H1 (cell line): ENCODE data around the gene PXDN. TPM values are rescaled to one million over a fixed set of nuclear protein-coding genes. Genes with fewer than 3 reads are reported as not detected.

Experiments
- CTCF ChIA-PET: fragments of 300-600 bp; sonication (Branson Sonifier 250); formaldehyde crosslinking; loops from one replicate; lab custom pipeline; 2021; ENCODE audit not compliant: partially characterized antibody; lab: Charles Lee
- POLR2A ChIA-PET: fragments of 300-600 bp; sonication (Branson Sonifier 250); formaldehyde crosslinking; loops from one replicate; lab custom pipeline; 2021; ENCODE audit warnings: inconsistent platforms; ENCODE audit not compliant: partially characterized antibody; lab: Charles Lee
- DNase-seq, 2 experiments: peaks; one replicate each; pipeline versions ENCODE4 v3.0.0 to v3.0.0-alpha.2; 2010 to 2022; ENCODE audit warnings: low spot score in 2 of 2, low read depth in 1 of 2, mixed read lengths in 1 of 2
- FAIRE-seq: peaks from 2 replicates; lab custom pipeline; 2011; peaks lifted over from hg19 to GRCh38; lab: Jason Lieb, UNC
- H2AFZ ChIP-seq: 2 replicates; pipeline ENCODE4 v1.8.1; 2012; ENCODE audit warnings: low read length, inconsistent platforms
- H2AK5ac ChIP-seq: 2 replicates; pipeline ENCODE4 v1.6.1; 2013; ENCODE audit warnings: low read depth, low read length
- H2BK120ac ChIP-seq: replicated peaks from 2 replicates; pipeline ENCODE3; 2013; ENCODE audit warnings: low read depth, low read length, inconsistent platforms
- H2BK12ac ChIP-seq: 2 replicates; pipeline ENCODE4 v1.6.1; 2013; ENCODE audit warnings: low read depth, low read length
- H2BK15ac ChIP-seq: 2 replicates; pipeline ENCODE4 v1.6.1; 2013; ENCODE audit warnings: low read length
- H2BK20ac ChIP-seq: 2 replicates; pipeline ENCODE4 v1.6.1; 2013; ENCODE audit warnings: low read length
- H2BK5ac ChIP-seq: 2 replicates; pipeline ENCODE4 v1.6.1; 2013; ENCODE audit warnings: low read depth, low read length
- H3K14ac ChIP-seq: 2 replicates; pipeline ENCODE4 v1.6.1; 2013; ENCODE audit warnings: inconsistent platforms; ENCODE audit not compliant: insufficient read length
- H3K18ac ChIP-seq: 2 replicates; pipeline ENCODE4 v1.6.1; 2013; ENCODE audit warnings: low read length; ENCODE audit errors: extremely low read depth
- H3K23ac ChIP-seq: 2 replicates; pipeline ENCODE4 v1.6.1; 2013; ENCODE audit warnings: inconsistent platforms; ENCODE audit not compliant: insufficient read length
- H3K23me2 ChIP-seq: 2 replicates; pipeline ENCODE4 v1.6.1; 2013; ENCODE audit warnings: low read depth, low read length
- H3K27ac ChIP-seq: 2 replicates; pipeline ENCODE4 v1.6.1; 2011; ENCODE audit warnings: low read depth, low read length, inconsistent platforms
- H3K27me3 ChIP-seq, 4 experiments: replicated peaks in 1 of 4; 1 replicate in 1 of 4; 2 replicates in 3 of 4; pipeline versions ENCODE4 v1.6.1 to v1.8.1; 2011 to 2013; ENCODE audit warnings: low read length in 3 of 4, mild to moderate bottlenecking in 3 of 4, inconsistent platforms in 2 of 4, mixed read lengths in 2 of 4, moderate library complexity in 1 of 4; ENCODE audit not compliant: control insufficient read depth in 3 of 4, insufficient read depth in 3 of 4; ENCODE audit errors: extremely low read depth in 1 of 4
- H3K36me3 ChIP-seq, 4 experiments: 2 replicates each; pipeline versions ENCODE4 v1.6.1 to v1.8.1; 2011 to 2013; ENCODE audit warnings: mild to moderate bottlenecking in 4 of 4, low read length in 3 of 4, moderate library complexity in 2 of 4, control low read depth in 1 of 4, inconsistent platforms in 1 of 4; ENCODE audit not compliant: insufficient read depth in 4 of 4, control insufficient read depth in 2 of 4
- H3K4ac ChIP-seq: replicated peaks from 2 replicates; pipeline ENCODE3; 2013; ENCODE audit warnings: low read length, low read depth, mixed read lengths, inconsistent platforms; ENCODE audit not compliant: insufficient read length
- H3K4me1 ChIP-seq, 4 experiments: replicated peaks in 1 of 4; 1 replicate in 1 of 4; 2 replicates in 3 of 4; pipeline versions ENCODE4 v1.6.1 to v1.8.1; 2011 to 2013; ENCODE audit warnings: low read length in 3 of 4, inconsistent platforms in 2 of 4, mixed read lengths in 1 of 4; ENCODE audit not compliant: insufficient read depth in 4 of 4, control insufficient read depth in 3 of 4
- H3K4me2 ChIP-seq, 2 experiments: 2 replicates each; pipeline versions ENCODE4 v1.6.1 to v1.8.1; 2011 to 2013; ENCODE audit warnings: low read depth in 2 of 2, low read length in 2 of 2, control low read depth in 1 of 2, inconsistent platforms in 1 of 2, mild to moderate bottlenecking in 1 of 2; ENCODE audit not compliant: insufficient read depth in 1 of 2
- H3K4me3 ChIP-seq, 4 experiments: fragments of 200-600, 300-600 bp in 1 of 4; sonication (generic), shearing (Covaris generic), sonication (Bioruptor Twin) in 1 of 4; 2 replicates each; pipeline versions ENCODE4 v1.5.1 to v1.8.1; 2011 to 2016; ENCODE audit warnings: low read length in 4 of 4, low read depth in 3 of 4, control low read depth in 2 of 4, inconsistent platforms in 2 of 4, mild to moderate bottlenecking in 2 of 4, mixed read lengths in 1 of 4, moderate library complexity in 1 of 4; ENCODE audit not compliant: insufficient read depth in 2 of 4; ENCODE audit errors: extremely low read depth in 1 of 4
- H3K56ac ChIP-seq: replicated peaks from 2 replicates; pipeline ENCODE3; 2013; ENCODE audit warnings: low read depth, mild to moderate bottlenecking, mixed read lengths, low read length, inconsistent platforms; ENCODE audit not compliant: insufficient read length
- H3K79me1 ChIP-seq: 2 replicates; pipeline ENCODE4 v1.6.1; 2013; ENCODE audit warnings: low read depth, low read length, control low read depth
- H3K79me2 ChIP-seq, 2 experiments: 2 replicates each; pipeline versions ENCODE4 v1.6.1 to v1.8.1; 2012 to 2013; ENCODE audit warnings: low read length in 2 of 2, mild to moderate bottlenecking in 2 of 2, inconsistent platforms in 1 of 2; ENCODE audit not compliant: insufficient read depth in 2 of 2, control insufficient read depth in 1 of 2
- H3K9ac ChIP-seq, 4 experiments: replicated peaks in 1 of 4; 1 replicate in 1 of 4; 2 replicates in 3 of 4; pipeline versions ENCODE4 v1.6.1 to v1.8.1; 2011 to 2013; ENCODE audit warnings: low read depth in 3 of 4, low read length in 3 of 4, control low read depth in 2 of 4, mild to moderate bottlenecking in 2 of 4, moderate library complexity in 2 of 4, inconsistent platforms in 1 of 4; ENCODE audit errors: extremely low read depth in 1 of 4
- H3K9me3 ChIP-seq, 2 experiments: 2 replicates each; pipeline versions ENCODE4 v1.6.1 to v1.8.1; 2012 to 2013; ENCODE audit warnings: mild to moderate bottlenecking in 2 of 2, moderate library complexity in 2 of 2, control low read depth in 1 of 2, inconsistent platforms in 1 of 2, low read depth in 1 of 2, low read length in 1 of 2, mixed read lengths in 1 of 2; ENCODE audit not compliant: insufficient read depth in 2 of 2
- H4K20me1 ChIP-seq, 2 experiments: replicated peaks in 1 of 2; 2 replicates each; pipeline versions ENCODE3 to v1.8.1; 2011 to 2013; ENCODE audit warnings: inconsistent platforms in 2 of 2, low read length in 2 of 2, mild to moderate bottlenecking in 1 of 2; ENCODE audit not compliant: insufficient read depth in 2 of 2, control insufficient read depth in 1 of 2
- H4K5ac ChIP-seq: 2 replicates; pipeline ENCODE4 v1.6.1; 2013; ENCODE audit warnings: low read length, low read depth, mixed read lengths, inconsistent platforms; ENCODE audit not compliant: insufficient read length
- H4K8ac ChIP-seq: 2 replicates; pipeline ENCODE4 v1.8.0; 2013; ENCODE audit warnings: mild to moderate bottlenecking, moderate library complexity, low read length, inconsistent platforms; ENCODE audit not compliant: insufficient read depth; ENCODE audit errors: extremely low read depth
- H4K91ac ChIP-seq: replicated peaks from 2 replicates; pipeline ENCODE3; 2013; ENCODE audit warnings: low read length, mixed read lengths, inconsistent platforms; ENCODE audit not compliant: insufficient read length
- ATF3 ChIP-seq: IDR thresholded peaks from 2 replicates; pipeline ENCODE4 v1.6.1; 2011; ENCODE audit warnings: low read depth, mild to moderate bottlenecking, low read length; ENCODE audit not compliant: insufficient read depth
- BRCA1 ChIP-seq: IDR thresholded peaks from 2 replicates; pipeline ENCODE4 v1.6.1; 2012; ENCODE audit warnings: low read depth, low read length, improper control_type of control experiment
- JUND ChIP-seq: IDR thresholded peaks from 2 replicates; pipeline ENCODE4 v1.6.1; 2011; ENCODE audit warnings: mild to moderate bottlenecking, improper control_type of control experiment, low read length
- RAD21 ChIP-seq, 2 experiments: IDR thresholded peaks in 1 of 2; conservative IDR thresholded peaks in 1 of 2; 2 replicates each; pipeline ENCODE4 v1.6.1; 2011; ENCODE audit warnings: low read depth in 2 of 2, low read length in 2 of 2, improper control_type of control experiment in 1 of 2, inconsistent platforms in 1 of 2, mild to moderate bottlenecking in 1 of 2, moderate library complexity in 1 of 2
- RFX5 ChIP-seq: IDR thresholded peaks from 2 replicates; pipeline ENCODE4 v1.6.1; 2011; ENCODE audit warnings: low read depth, low read length, improper control_type of control experiment, borderline replicate concordance
- SIX5 ChIP-seq: IDR thresholded peaks from 2 replicates; pipeline ENCODE4 v1.6.1; 2011; ENCODE audit warnings: mild to moderate bottlenecking, low read depth, low read length
- WGBS, 2 experiments: shearing (Covaris generic) in 1 of 2; methylation state at CpG; one replicate each; pipeline versions ENCODE4 v1.1.6 to v1.1.7; 2013 to 2015; ENCODE audit warnings: low lambda C conversion rate in 2 of 2, mixed read lengths in 2 of 2, inconsistent platforms in 1 of 2, low coverage in 1 of 2, missing lambda C conversion rate in 1 of 2; ENCODE audit not compliant: insufficient replicate concordance in 2 of 2, insufficient coverage in 1 of 2, insufficient read length in 1 of 2; ENCODE audit errors: extremely low coverage in 1 of 2, missing lambda C conversion rate in 1 of 2; 5-methylcytosine and 5-hydroxymethylcytosine counted together
- polyA plus RNA-seq, 7 experiments: library from polyadenylated mRNA; depleted of rRNA in 3 of 7; stranded (reverse) in 5 of 7; unstranded in 2 of 7; fragments of >200 nt in 5 of 7; fragments of 200-250 nt in 2 of 7; gene quantifications; 1 replicate in 5 of 7; 2 replicates in 1 of 7; 4 replicates in 1 of 7; pipeline versions ENCODE4 v1.2.1 to v1.2.3, GENCODE V29; 2011 to 2013; ENCODE audit warnings: missing spikeins in 2 of 7, mixed read lengths in 2 of 7
- total RNA-seq: library from RNA; stranded (reverse); fragmentation: NEBNext Ultra II Directional; extraction: Animal tissue kit (Norgen Biotek cat#: 25700); gene quantifications from 2 replicates; pipeline ENCODE4 v1.2.1, GENCODE V29; 2021
- TF ChIP-seq, protein P1 (sequence below): IDR thresholded peaks from 2 replicates; pipeline ENCODE4 v1.6.1; 2012; ENCODE audit warnings: inconsistent platforms

PXDN gene
- total and polyA plus RNA-seq, 2 of the 8 experiments (the other 6 are each of a cell fraction or from before 2014, with no cell fraction given), result 104 to 141 TPM

- WGBS, 2 experiments, result 50% methylated on average over 1 of the region's 3 CpGs; no CpG with 5 or more reads in 1 of the 2 experiments
- CTCF ChIA-PET, result interaction anchor here (2.5 kb wide), 1 partner anchor 17 kb away, joined by 8 read pairs; no protein-coding TSS in a partner anchor
Measured at GRCh38 chr2:1618974-1619373, 125.3 kb downstream of the PXDN start.

More at GRCh38 chr2:1618974-1619373, 125.3 kb downstream of the PXDN start:
- no peak overlapping the region for H3K9ac ChIP-seq
- no peak overlapping the region for H4K5ac ChIP-seq
- DNase-seq (no peak), FAIRE-seq (no peak)
- no peak overlapping the region; the same call in 1 of the 2 replicates for H3K27ac ChIP-seq
- no peak overlapping the region for H3K56ac ChIP-seq
- H3K36me3 ChIP-seq, result peaks cover 0 to 6% (median 0%) of the 10 kb centered on the region in 4 experiments; a peak in 4 of 8 replicates
- H3K4ac ChIP-seq, result no peak overlapping the region
- H3K4me2 ChIP-seq, result no peak overlapping the region
- no peak overlapping the region for H4K8ac ChIP-seq
- H3K14ac ChIP-seq, result no peak overlapping the region
- 0 out of 2 replicates have a peak overlapping the region, but pooled peaks have one; percentile 97 for H2BK12ac ChIP-seq
- peaks cover 0 to 6% of the 10 kb centered on the region in 2 experiments; a peak in 1 of 4 replicates for H3K79me2 ChIP-seq
- no peaks in the 10 kb centered on the region for H3K9me3 ChIP-seq
- no peak overlapping the region for H2AFZ ChIP-seq
- H3K4me3 ChIP-seq, result no peak overlapping the region
- no peak overlapping the region for H3K18ac ChIP-seq
- H3K79me1 ChIP-seq, result no peaks in the 10 kb centered on the region
- TF ChIP-seq RFX5 (no peak), SIX5 (no peak), JUND (no peak), BRCA1 (no peak), RAD21 (IDR thresholded peaks at IDR 0.05 in 1 of 2, conservative IDR thresholded peaks at IDR 0.05 in 1 of 2; ENCODE audit: low read depth in 2 of 2, low read length in 2 of 2) (no peak), ATF3 (no peak)
- TF ChIP-seq, protein P1, sequence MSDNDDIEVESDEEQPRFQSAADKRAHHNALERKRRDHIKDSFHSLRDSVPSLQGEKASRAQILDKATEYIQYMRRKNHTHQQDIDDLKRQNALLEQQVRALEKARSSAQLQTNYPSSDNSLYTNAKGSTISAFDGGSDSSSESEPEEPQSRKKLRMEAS, result no peak
- H3K23ac ChIP-seq, result no peak overlapping the region
- H2BK20ac ChIP-seq, result no peak overlapping the region
- H2BK15ac ChIP-seq, result no peak overlapping the region
- no peak overlapping the region for H2BK120ac ChIP-seq
- peaks cover 7 to 29% (median 16%) of the 10 kb centered on the region in 4 experiments for H3K4me1 ChIP-seq
- H4K20me1 ChIP-seq, result no peaks in the 10 kb centered on the region
- no peaks in the 10 kb centered on the region; a peak in 1 of 7 replicates for H3K27me3 ChIP-seq
- no peak overlapping the region for H2AK5ac ChIP-seq
- peak overlapping the region; percentile 67 for H4K91ac ChIP-seq
- H2BK5ac ChIP-seq, result no peak overlapping the region; the same call in 1 of the 2 replicates
- POLR2A ChIA-PET, result interaction anchor here (1.5 to 1.7 kb wide), 3 partner anchors 13 to 72 kb away, joined by 3 to 8 read pairs (median 3); no protein-coding TSS in a partner anchor
- no peaks in the 10 kb centered on the region for H3K23me2 ChIP-seq
